Measurements from ENCODE around the gene IFT25. TPM values are rescaled to one million over a fixed set of nuclear protein-coding genes. Genes with fewer than 3 reads are reported as not detected.

IFT25 gene
- total and polyA plus RNA-seq, 2 donors from 2014 or later = 29.9 to 36.7 TPM

DNA sequence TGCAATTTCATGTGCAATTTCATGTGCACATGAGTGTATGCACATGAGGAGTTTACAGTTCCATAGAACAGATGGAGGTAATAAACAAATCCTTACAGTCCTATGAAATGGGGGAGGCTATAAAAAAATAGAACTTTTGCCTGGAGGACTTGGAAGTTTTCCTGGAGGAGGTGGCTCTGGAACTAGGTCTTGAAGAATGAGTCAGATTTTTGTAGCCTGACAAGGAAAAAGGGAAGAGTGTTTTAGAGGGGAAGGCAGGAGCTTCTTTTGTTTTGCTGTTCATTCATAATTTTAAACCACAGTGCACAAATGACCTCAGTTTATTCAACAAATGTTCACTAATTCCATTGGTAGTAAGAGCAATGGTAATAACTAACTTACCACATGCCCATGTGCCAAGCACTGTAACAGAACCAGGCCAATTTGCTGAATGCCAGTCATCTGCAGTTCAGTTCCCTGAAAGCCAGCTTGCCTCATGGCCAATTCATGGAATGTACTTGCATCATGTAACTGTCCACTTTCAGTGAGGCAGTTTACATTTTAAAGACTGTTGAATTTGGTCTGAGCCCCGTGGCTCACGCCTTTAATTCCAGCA lies 48.8 kb downstream of the IFT25 start:
- Histone ChIP-seq H3K27me3 (ENCODE audit: control insufficient read depth, insufficient read depth, low read length) (no peaks in the 10 kb centered on the region), H3K4me1 (ENCODE audit: control insufficient read depth in 2 of 3, insufficient read depth in 2 of 3, low read depth in 1 of 3, low read length in 3 of 3) (peaks cover 0 to 10% (median 0%) of the 10 kb centered on the region in 3 donors), H3K4me3 (ENCODE audit: low read length in 3 of 3) (peak overlapping the region in 2 of 3 donors; percentile 85 to 86), H3K36me3 (ENCODE audit: control insufficient read depth in 2 of 3, insufficient read depth in 3 of 3, low read length in 3 of 3) (no peaks in the 10 kb centered on the region), H3K9me3 (ENCODE audit: control insufficient read depth in 2 of 3, insufficient read depth in 1 of 3, low read length in 3 of 3) (no peaks in the 10 kb centered on the region), H3K9ac (ENCODE audit: low read length in 3 of 3) (no peak overlapping the region), H3K27ac (ENCODE audit: low read depth in 2 of 2, low read length in 2 of 2) (peak overlapping the region in 1 of 2 donors; percentile 5)
- intact Hi-C loops (cut with DNase I) = loop anchor here (10.0 kb wide), 1 partner anchor 48 kb away; the partner anchor contains the start of genes IFT25 and LRRC42
- TF ChIP-seq, protein P1, sequence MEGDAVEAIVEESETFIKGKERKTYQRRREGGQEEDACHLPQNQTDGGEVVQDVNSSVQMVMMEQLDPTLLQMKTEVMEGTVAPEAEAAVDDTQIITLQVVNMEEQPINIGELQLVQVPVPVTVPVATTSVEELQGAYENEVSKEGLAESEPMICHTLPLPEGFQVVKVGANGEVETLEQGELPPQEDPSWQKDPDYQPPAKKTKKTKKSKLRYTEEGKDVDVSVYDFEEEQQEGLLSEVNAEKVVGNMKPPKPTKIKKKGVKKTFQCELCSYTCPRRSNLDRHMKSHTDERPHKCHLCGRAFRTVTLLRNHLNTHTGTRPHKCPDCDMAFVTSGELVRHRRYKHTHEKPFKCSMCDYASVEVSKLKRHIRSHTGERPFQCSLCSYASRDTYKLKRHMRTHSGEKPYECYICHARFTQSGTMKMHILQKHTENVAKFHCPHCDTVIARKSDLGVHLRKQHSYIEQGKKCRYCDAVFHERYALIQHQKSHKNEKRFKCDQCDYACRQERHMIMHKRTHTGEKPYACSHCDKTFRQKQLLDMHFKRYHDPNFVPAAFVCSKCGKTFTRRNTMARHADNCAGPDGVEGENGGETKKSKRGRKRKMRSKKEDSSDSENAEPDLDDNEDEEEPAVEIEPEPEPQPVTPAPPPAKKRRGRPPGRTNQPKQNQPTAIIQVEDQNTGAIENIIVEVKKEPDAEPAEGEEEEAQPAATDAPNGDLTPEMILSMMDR (IDR thresholded peaks at IDR 0.05; ENCODE audit: borderline replicate concordance, extremely low read depth, insufficient read depth) = no peak
- FAIRE-seq = no peak
- DNase-seq = peak in 1 of 5 donors; percentile 19

- no peak for DNase-seq
- intact Hi-C loops (cut with DNase I) = loop anchor here (10.0 kb wide), 1 partner anchor 49 kb away; the partner anchor contains the start of genes IFT25 and LRRC42
- Histone ChIP-seq H3K36me3 (ENCODE audit: control insufficient read depth in 2 of 3, insufficient read depth in 3 of 3, low read length in 3 of 3) (no peaks in the 10 kb centered on the region), H3K27me3 (ENCODE audit: control insufficient read depth, insufficient read depth, low read length) (no peaks in the 10 kb centered on the region), H3K4me1 (ENCODE audit: control insufficient read depth in 2 of 3, insufficient read depth in 2 of 3, low read depth in 1 of 3, low read length in 3 of 3) (peaks cover under 1 to 8% (median 3%) of the 10 kb centered on the region in 3 donors), H3K9me3 (ENCODE audit: control insufficient read depth in 2 of 3, insufficient read depth in 1 of 3, low read length in 3 of 3) (no peaks in the 10 kb centered on the region), H3K27ac (ENCODE audit: low read depth in 2 of 2, low read length in 2 of 2) (peak overlapping the region; percentile 26 to 61), H3K4me3 (ENCODE audit: low read length in 3 of 3) (peak overlapping the region in 2 of 3 donors; percentile 85 to 86), H3K9ac (ENCODE audit: low read length in 3 of 3) (peak overlapping the region in 1 of 3 donors; percentile 81)
- FAIRE-seq = no peak
- TF ChIP-seq, protein P1 (IDR thresholded peaks at IDR 0.05; ENCODE audit: borderline replicate concordance, extremely low read depth, insufficient read depth) = no peak
Measured at GRCh38 chr1:53895421-53895820, 50.1 kb downstream of the IFT25 start.

GRCh38 chr1:53894644-53895043 lies 50.9 kb downstream of the IFT25 start:
- peak overlapping the region; percentile 61 to 63 for H3K27ac ChIP-seq (ENCODE audit: low read depth in 2 of 2, low read length in 2 of 2)
- peaks cover 3 to 11% (median 7%) of the 10 kb centered on the region in 3 donors for H3K4me1 ChIP-seq (ENCODE audit: control insufficient read depth in 2 of 3, insufficient read depth in 2 of 3, low read depth in 1 of 3, low read length in 3 of 3)
- intact Hi-C loops (cut with DNase I) = loop anchor here (10.0 kb wide), 1 partner anchor 50 kb away; the partner anchor contains the start of genes IFT25 and LRRC42
- H3K4me3 ChIP-seq (ENCODE audit: low read length in 3 of 3) = peak overlapping the region in 2 of 3 donors; percentile 85 to 86
- peak overlapping the region in 1 of 3 donors; percentile 81 for H3K9ac ChIP-seq (ENCODE audit: low read length in 3 of 3)
- H3K36me3 ChIP-seq (ENCODE audit: control insufficient read depth in 2 of 3, insufficient read depth in 3 of 3, low read length in 3 of 3) = no peaks in the 10 kb centered on the region
- TF ChIP-seq, protein P1 (IDR thresholded peaks at IDR 0.05; ENCODE audit: borderline replicate concordance, extremely low read depth, insufficient read depth) = no peak
- no peaks in the 10 kb centered on the region for H3K9me3 ChIP-seq (ENCODE audit: control insufficient read depth in 2 of 3, insufficient read depth in 1 of 3, low read length in 3 of 3)
- no peak for FAIRE-seq
- DNase-seq = no peak
- no peaks in the 10 kb centered on the region for H3K27me3 ChIP-seq (ENCODE audit: control insufficient read depth, insufficient read depth, low read length)

All from kidney (tissue), 14 donors.